ENCODE data around the gene APC2. TPM values are rescaled to one million over a fixed set of nuclear protein-coding genes. Genes with fewer than 3 reads are reported as not detected.
A peak's percentile ranks its signal among the peaks of the same experiment; 100 is the strongest.

Gene APC2
- total and polyA plus RNA-seq, 7 donors = 0.01 to 0.06 (median 0.04) TPM; not detected in 1

- peaks cover 0 to 10% (median 2%) of the 10 kb centered on the region in 3 donors for H3K27me3 ChIP-seq (ENCODE audit: insufficient read depth in 3 of 3, low read length in 2 of 3)
- 52 to 65% (median 61%) methylated on average over 22 to 23 of the region's 23 CpGs for WGBS, 3 donors
- DNase-seq (no peak), ATAC-seq (peak in 1 of 4 donors; percentile 1)
- no peaks in the 10 kb centered on the region for H3K9me3 ChIP-seq
- peak overlapping the region; percentile 64 for H3K4me3 ChIP-seq
- intact Hi-C loops (cut with DNase I) = no loop called here
- peak overlapping the region; percentile 88 for H3K27ac ChIP-seq
- H3K4me1 ChIP-seq = peaks cover 23% of the 10 kb centered on the region
- peaks cover 0 to 7% of the 10 kb centered on the region in 2 donors for H3K36me3 ChIP-seq (ENCODE audit: insufficient read depth in 1 of 2, low read depth in 1 of 2)
- TF ChIP-seq, protein P1, sequence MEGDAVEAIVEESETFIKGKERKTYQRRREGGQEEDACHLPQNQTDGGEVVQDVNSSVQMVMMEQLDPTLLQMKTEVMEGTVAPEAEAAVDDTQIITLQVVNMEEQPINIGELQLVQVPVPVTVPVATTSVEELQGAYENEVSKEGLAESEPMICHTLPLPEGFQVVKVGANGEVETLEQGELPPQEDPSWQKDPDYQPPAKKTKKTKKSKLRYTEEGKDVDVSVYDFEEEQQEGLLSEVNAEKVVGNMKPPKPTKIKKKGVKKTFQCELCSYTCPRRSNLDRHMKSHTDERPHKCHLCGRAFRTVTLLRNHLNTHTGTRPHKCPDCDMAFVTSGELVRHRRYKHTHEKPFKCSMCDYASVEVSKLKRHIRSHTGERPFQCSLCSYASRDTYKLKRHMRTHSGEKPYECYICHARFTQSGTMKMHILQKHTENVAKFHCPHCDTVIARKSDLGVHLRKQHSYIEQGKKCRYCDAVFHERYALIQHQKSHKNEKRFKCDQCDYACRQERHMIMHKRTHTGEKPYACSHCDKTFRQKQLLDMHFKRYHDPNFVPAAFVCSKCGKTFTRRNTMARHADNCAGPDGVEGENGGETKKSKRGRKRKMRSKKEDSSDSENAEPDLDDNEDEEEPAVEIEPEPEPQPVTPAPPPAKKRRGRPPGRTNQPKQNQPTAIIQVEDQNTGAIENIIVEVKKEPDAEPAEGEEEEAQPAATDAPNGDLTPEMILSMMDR (IDR thresholded peaks at IDR 0.05) = no peak
Observed at GRCh38 chr19:1507192-1507660, 57.3 kb downstream of the APC2 start.

- intact Hi-C loops (cut with DNase I) = loop anchor here in 1 of 2 donors (2.0 kb wide), 1 partner anchor 17 kb away; the partner anchor contains the start of genes PCSK4 and REEP6
- ATAC-seq = peak; percentile 88 to 92 (median 91)
- peak overlapping the region; percentile 88 for H3K27ac ChIP-seq
- H3K4me3 ChIP-seq = peak overlapping the region; percentile 64
- peaks cover 0 to 7% of the 10 kb centered on the region in 2 donors for H3K36me3 ChIP-seq (ENCODE audit: insufficient read depth in 1 of 2, low read depth in 1 of 2)
- H3K4me1 ChIP-seq = peaks cover 20% of the 10 kb centered on the region
- TF ChIP-seq, protein P1 (IDR thresholded peaks at IDR 0.05) = no peak
- peak; percentile 91 to 94 for DNase-seq
- no peaks in the 10 kb centered on the region for H3K9me3 ChIP-seq
- 1% methylated on average over 41 to 46 of the region's 46 CpGs for WGBS, 3 donors
- H3K27me3 ChIP-seq (ENCODE audit: insufficient read depth in 3 of 3, low read length in 2 of 3) = peaks cover 0 to 4% (median 3%) of the 10 kb centered on the region in 3 donors
Observed at GRCh38 chr19:1507763-1508506, 58.0 kb downstream of the APC2 start.

DNA sequence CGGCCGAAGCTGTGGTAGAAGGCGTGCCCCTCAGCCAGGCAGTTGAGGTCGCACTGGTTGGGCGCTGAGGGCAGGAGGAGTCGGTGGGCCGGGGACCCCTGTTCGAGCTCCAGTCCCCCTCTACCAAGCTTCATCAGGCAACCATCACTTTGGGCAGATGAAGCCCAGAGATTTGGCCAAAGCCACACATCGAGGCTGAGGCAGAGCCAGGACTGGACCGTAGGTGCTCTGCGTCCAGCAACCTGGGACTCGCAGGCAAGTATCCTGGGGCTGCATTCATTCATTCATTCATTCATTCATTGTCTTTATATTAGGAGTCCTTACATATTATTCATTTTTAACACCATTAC, 58.6 kb downstream of the APC2 start:
- TF ChIP-seq, protein P1 (IDR thresholded peaks at IDR 0.05) = no peak
- peak overlapping the region; percentile 64 for H3K4me3 ChIP-seq
- intact Hi-C loops (cut with DNase I) = loop anchor here in 1 of 2 donors (2.0 kb wide), 1 partner anchor 18 kb away; the partner anchor contains the start of genes PCSK4 and REEP6
- DNase-seq = no peak
- H3K36me3 ChIP-seq (ENCODE audit: insufficient read depth in 1 of 2, low read depth in 1 of 2) = peaks cover 0 to 7% of the 10 kb centered on the region in 2 donors
- no peak for ATAC-seq
- WGBS, 3 donors = 35 to 38% (median 37%) methylated on average over 11 to 12 of the region's 12 CpGs
- peak overlapping the region; percentile 88 for H3K27ac ChIP-seq
- H3K27me3 ChIP-seq (ENCODE audit: insufficient read depth in 3 of 3, low read length in 2 of 3) = peaks cover 0 to 3% (median 0%) of the 10 kb centered on the region in 3 donors
- H3K4me1 ChIP-seq = peaks cover 14% of the 10 kb centered on the region
- H3K9me3 ChIP-seq = no peaks in the 10 kb centered on the region

GRCh38 chr19:1509602-1510441, 59.9 kb downstream of the APC2 start:
- intact Hi-C loops (cut with DNase I) = loop anchor here in 1 of 2 donors (2.0 to 5.0 kb wide), 2 partner anchors 19 to 228 kb away; partner anchors contain the start of genes PCSK4 and REEP6

More at GRCh38 chr19:1509602-1510441, 59.9 kb downstream of the APC2 start:
- no peak overlapping the region for H3K4me3 ChIP-seq
- H3K9me3 ChIP-seq = no peaks in the 10 kb centered on the region
- TF ChIP-seq, protein P1 (IDR thresholded peaks at IDR 0.05) = no peak
- H3K27me3 ChIP-seq (ENCODE audit: insufficient read depth in 3 of 3, low read length in 2 of 3) = peaks cover 0 to 3% (median 0%) of the 10 kb centered on the region in 3 donors
- no peak for ATAC-seq
- no peak for DNase-seq
- WGBS, 3 donors = 57 to 63% (median 58%) methylated on average over 9 to 11 of the region's 11 CpGs
- H3K36me3 ChIP-seq (ENCODE audit: insufficient read depth in 1 of 2, low read depth in 1 of 2) = peaks cover 0 to 7% of the 10 kb centered on the region in 2 donors
- peaks cover 11% of the 10 kb centered on the region for H3K4me1 ChIP-seq
- H3K27ac ChIP-seq = peak overlapping the region; percentile 41
